Nephron (organoid): ENCODE data around the gene UGT1A9.

Source experiments
- H3K27ac Mint-ChIP-seq, 3 experiments: 2 replicates each; pipeline ENCODE4 v1.8.0; 2020; ENCODE audit warnings: mixed read lengths in 3 of 3, mild to moderate bottlenecking in 2 of 3, moderate library complexity in 1 of 3
- H3K27me3 Mint-ChIP-seq: 2 replicates; pipeline ENCODE4 v1.8.0; 2021; ENCODE audit warnings: low read depth, mild to moderate bottlenecking, moderate library complexity, mixed read lengths
- H3K36me3 Mint-ChIP-seq: 2 replicates; pipeline ENCODE4 v1.8.0; 2020; ENCODE audit warnings: low read depth, mixed read lengths
- H3K4me1 Mint-ChIP-seq: 2 replicates; pipeline ENCODE4 v1.8.0; 2020; ENCODE audit warnings: mixed read lengths
- H3K4me3 Mint-ChIP-seq, 3 experiments: 2 replicates each; pipeline ENCODE4 v1.8.0; 2020; ENCODE audit warnings: mild to moderate bottlenecking in 3 of 3, mixed read lengths in 3 of 3, moderate library complexity in 2 of 3
- H3K9me3 Mint-ChIP-seq: 2 replicates; pipeline ENCODE4 v1.8.0; 2020; ENCODE audit warnings: mixed read lengths
- CTCF ChIP-seq, 3 experiments: fragments of 200-600 bp; sonication (generic); IDR thresholded peaks; one replicate each; pipeline ENCODE4 v1.5.0; 2021; ENCODE audit warnings: antibody characterized with exemption in 3 of 3; ENCODE audit not compliant: unreplicated experiment in 3 of 3

Gene UGT1A9

GRCh38 chr2:233691443-233692433, 20.0 kb downstream of the UGT1A9 start:
- H3K27me3 Mint-ChIP-seq, result peaks cover 1% of the 10 kb centered on the region
- H3K9me3 Mint-ChIP-seq, result no peaks in the 10 kb centered on the region
- no peaks in the 10 kb centered on the region for H3K4me1 Mint-ChIP-seq
- H3K27ac Mint-ChIP-seq, result peak overlapping the region; percentile 14 to 55 (median 31)
- TF ChIP-seq CTCF (IDR thresholded peaks at IDR 0.05; ENCODE audit: unreplicated experiment in 3 of 3), result no peak
- H3K4me3 Mint-ChIP-seq, result no peak overlapping the region
- no peaks in the 10 kb centered on the region for H3K36me3 Mint-ChIP-seq

- Mint-ChIP-seq H3K27ac (peak within 1 kb of the TSS; percentile 14 to 55 (median 31)), H3K9me3 (no peaks in the 10 kb centered on the region), H3K36me3 (no peaks in the 10 kb centered on the region), H3K27me3 (no peaks in the 10 kb centered on the region), H3K4me3 (no peak within 1 kb of the TSS), H3K4me1 (no peaks in the 10 kb centered on the region)
- TF ChIP-seq CTCF (IDR thresholded peaks at IDR 0.05; ENCODE audit: unreplicated experiment in 3 of 3), result no peak
Measured at GRCh38 chr2:233692648-233693047, 20.9 kb downstream of the UGT1A9 start, which contains the start of gene UGT1A6. Gene UGT1A6, plus strand, starts transcription at chr2:233692890. Its CDS starts 115 bp downstream, at chr2:233693005.

DNA sequence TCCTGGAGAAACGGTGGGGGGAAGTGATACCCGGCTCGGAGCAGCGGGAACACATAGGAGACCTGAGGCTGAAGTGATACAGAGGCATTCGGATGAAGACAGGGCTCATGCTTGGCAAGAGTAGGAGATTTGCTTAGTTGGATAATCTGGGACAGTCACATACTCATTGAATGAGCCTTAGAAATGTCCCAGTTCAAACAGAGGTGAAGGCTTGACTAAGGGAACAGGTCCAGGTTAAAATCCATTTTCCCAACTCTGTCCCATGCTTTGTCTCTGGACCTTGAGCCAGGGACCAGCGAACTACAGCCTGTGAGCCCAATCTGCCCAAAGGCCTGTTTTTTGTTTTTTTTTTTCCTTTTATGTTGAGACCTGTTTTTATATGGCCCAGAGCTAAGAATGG, 22.3 kb downstream of the UGT1A9 start:
- no peak overlapping the region for H3K27ac Mint-ChIP-seq
- no peaks in the 10 kb centered on the region for H3K4me1 Mint-ChIP-seq
- H3K36me3 Mint-ChIP-seq, result no peaks in the 10 kb centered on the region
- H3K27me3 Mint-ChIP-seq, result no peaks in the 10 kb centered on the region
- no peaks in the 10 kb centered on the region for H3K9me3 Mint-ChIP-seq
- no peak for TF ChIP-seq CTCF (IDR thresholded peaks at IDR 0.05; ENCODE audit: unreplicated experiment in 3 of 3)
- no peak overlapping the region for H3K4me3 Mint-ChIP-seq

GRCh38 chr2:233698740-233699139, 27.0 kb downstream of the UGT1A9 start:
- Mint-ChIP-seq H3K4me1 (no peaks in the 10 kb centered on the region), H3K27ac (no peak overlapping the region), H3K9me3 (peaks cover 5% of the 10 kb centered on the region), H3K27me3 (no peaks in the 10 kb centered on the region), H3K36me3 (no peaks in the 10 kb centered on the region), H3K4me3 (no peak overlapping the region)
- TF ChIP-seq CTCF (IDR thresholded peaks at IDR 0.05; ENCODE audit: unreplicated experiment in 3 of 3), result no peak

DNA sequence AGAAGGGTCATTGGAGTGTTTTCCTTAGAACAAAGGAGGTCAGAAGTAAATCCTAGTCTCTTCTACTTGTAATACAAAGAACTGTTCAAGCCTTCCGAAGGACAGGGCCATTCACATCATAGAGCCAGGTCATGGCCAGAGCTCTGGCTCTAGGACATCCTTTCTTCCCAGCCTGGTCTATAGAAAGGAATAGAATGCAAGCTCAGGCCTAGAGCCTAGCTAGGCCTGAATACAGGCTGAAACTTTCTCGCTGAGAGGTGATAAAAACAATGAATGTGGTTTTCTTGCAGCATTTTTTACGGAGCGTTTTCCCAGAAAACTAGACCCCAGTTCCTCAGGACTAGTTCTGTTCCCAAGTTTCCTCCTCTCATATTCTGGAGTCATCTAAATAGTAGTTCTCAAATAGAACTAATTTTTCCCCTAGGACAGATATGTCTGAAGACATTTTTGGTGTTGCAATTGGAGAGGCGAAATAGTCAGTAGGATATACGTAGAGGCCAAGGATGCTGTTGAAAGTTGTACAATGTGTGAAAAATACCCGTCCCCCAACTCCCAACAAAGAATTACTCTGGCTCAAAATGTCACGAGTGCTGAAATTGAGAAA, 27.8 kb downstream of the UGT1A9 start:
- no peaks in the 10 kb centered on the region for H3K4me1 Mint-ChIP-seq
- no peak overlapping the region for H3K4me3 Mint-ChIP-seq
- H3K36me3 Mint-ChIP-seq, result no peaks in the 10 kb centered on the region
- peaks cover 11% of the 10 kb centered on the region for H3K9me3 Mint-ChIP-seq
- no peaks in the 10 kb centered on the region for H3K27me3 Mint-ChIP-seq
- TF ChIP-seq CTCF (IDR thresholded peaks at IDR 0.05; ENCODE audit: unreplicated experiment in 3 of 3), result no peak
- peak overlapping the region in 1 of 3 experiments; percentile 27 for H3K27ac Mint-ChIP-seq
